Neural crest cell (in vitro differentiated cells): ENCODE results near the gene ZNF683. TPM values are rescaled to one million over a fixed set of nuclear protein-coding genes. Genes with fewer than 3 reads are reported as not detected.
"Not testable (repeated sequence)": the region's sequence is repeated elsewhere in the genome, so short reads cannot be mapped to it uniquely, and the experiment has no call there.

ENCODE experiments used
- DNase-seq: peaks from one replicate; pipeline ENCODE4 v3.0.0; 2021; ENCODE audit warnings: low read depth, mixed read lengths, low spot score
- H3K27ac Mint-ChIP-seq: one replicate; pipeline ENCODE4 v1.8.0; 2021; ENCODE audit warnings: mild to moderate bottlenecking, mixed read lengths; ENCODE audit not compliant: unreplicated experiment
- H3K27me3 Mint-ChIP-seq: 2 replicates; pipeline ENCODE4 v1.8.0; 2021; ENCODE audit warnings: low read depth, mild to moderate bottlenecking, mixed read lengths
- H3K36me3 Mint-ChIP-seq: 2 replicates; pipeline ENCODE4 v1.8.0; 2021; ENCODE audit warnings: low read depth, mild to moderate bottlenecking, mixed read lengths
- H3K4me1 Mint-ChIP-seq: 2 replicates; pipeline ENCODE4 v1.8.0; 2021; ENCODE audit warnings: mixed read lengths
- H3K4me3 Mint-ChIP-seq: one replicate; pipeline ENCODE4 v1.8.0; 2021; ENCODE audit warnings: mild to moderate bottlenecking, mixed read lengths
- H3K9me3 Mint-ChIP-seq: 2 replicates; pipeline ENCODE4 v1.8.0; 2021; ENCODE audit warnings: mixed read lengths
- CTCF ChIP-seq: fragments of 200-600 bp; sonication (generic); conservative IDR thresholded peaks from 2 replicates; pipeline ENCODE4 v1.5.0; 2021; ENCODE audit warnings: antibody characterized with exemption, mild to moderate bottlenecking
- total RNA-seq: library from RNA; stranded (reverse); gene quantifications from 2 replicates; pipeline ENCODE4 v1.2.1, GENCODE V29; 2021

ZNF683 gene
- total RNA-seq, 1 donor from 2014 or later, result not detected

DNA sequence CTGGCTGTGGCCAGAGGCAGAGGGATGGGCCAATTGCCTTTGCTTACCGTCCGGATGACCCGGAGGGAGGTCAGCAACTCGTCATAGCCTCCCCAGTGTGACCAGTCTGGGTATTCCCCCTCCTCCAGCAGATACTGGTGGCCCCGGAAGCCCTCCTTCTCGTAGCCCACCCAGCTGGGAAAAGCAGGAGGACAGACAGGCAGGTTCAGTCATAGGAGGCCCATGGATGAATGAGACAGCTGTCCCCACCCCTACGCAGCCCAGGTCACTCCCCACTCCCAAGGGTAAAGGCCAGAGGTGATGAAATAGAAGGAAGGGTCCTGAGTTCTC is 35.4 kb downstream of the ZNF683 start:
- H3K27ac Mint-ChIP-seq, result no peak overlapping the region
- H3K4me3 Mint-ChIP-seq, result no peak overlapping the region

GRCh38 chr1:26336477-26337205 is 35.9 kb downstream of the ZNF683 start:
- Mint-ChIP-seq H3K4me3 (peak overlapping the region; percentile 65), H3K9me3 (no peaks in the 10 kb centered on the region), H3K27ac (no peak overlapping the region), H3K27me3 (peaks cover 16% of the 10 kb centered on the region), H3K36me3 (no peaks in the 10 kb centered on the region), H3K4me1 (peaks cover 21% of the 10 kb centered on the region)
- peak; percentile 42 for DNase-seq
- no peak for TF ChIP-seq CTCF

More for the DNA sequence above, 35.4 kb downstream of the ZNF683 start:
- no peaks in the 10 kb centered on the region for H3K9me3 Mint-ChIP-seq
- H3K4me1 Mint-ChIP-seq, result peaks cover 24% of the 10 kb centered on the region
- DNase-seq, result no peak
- H3K27me3 Mint-ChIP-seq, result peaks cover 16% of the 10 kb centered on the region
- H3K36me3 Mint-ChIP-seq, result no peaks in the 10 kb centered on the region
- TF ChIP-seq CTCF, result no peak

DNA sequence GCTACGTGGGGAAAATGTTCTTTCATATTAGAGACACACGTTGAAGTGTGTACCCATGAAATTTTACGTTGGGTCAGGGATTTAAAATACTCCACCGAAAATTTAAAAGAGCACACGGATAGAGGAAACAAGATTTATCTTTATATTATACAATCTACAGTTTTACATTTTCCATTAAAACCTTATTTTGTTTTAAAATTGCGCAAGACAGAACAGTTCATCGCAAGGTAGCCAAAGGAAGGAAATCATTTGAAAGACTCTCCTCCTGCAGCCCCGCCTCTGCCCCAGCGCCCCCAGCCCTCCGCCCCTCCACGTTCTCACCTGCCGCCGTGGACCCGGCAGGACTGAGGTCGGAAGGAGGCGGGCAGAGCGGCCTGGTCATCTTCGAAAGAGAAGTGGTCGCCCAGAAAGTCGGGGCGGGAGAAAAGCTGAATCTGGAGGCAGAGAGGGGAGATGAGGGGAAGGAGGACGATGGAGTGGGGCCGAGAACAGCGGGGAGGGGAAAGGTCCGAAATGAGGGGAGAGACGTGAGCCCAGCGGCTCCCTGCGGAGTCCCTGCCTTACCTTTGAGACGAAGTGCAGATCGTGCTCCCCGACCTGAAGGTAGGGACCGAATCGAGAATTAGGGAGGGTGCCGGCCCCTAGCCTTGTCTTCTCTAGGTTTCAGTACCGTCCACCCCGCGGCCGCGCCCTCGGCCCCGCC is 36.6 kb downstream of the ZNF683 start:
- Mint-ChIP-seq H3K27me3 (peaks cover 16% of the 10 kb centered on the region), H3K4me1 (peaks cover 21% of the 10 kb centered on the region), H3K9me3 (no peaks in the 10 kb centered on the region), H3K4me3 (peak overlapping the region; percentile 87), H3K27ac (no peak overlapping the region), H3K36me3 (no peaks in the 10 kb centered on the region)
- TF ChIP-seq CTCF, result no peak
- DNase-seq, result no peak

- peaks cover 16% of the 10 kb centered on the region for H3K27me3 Mint-ChIP-seq
- not testable (repeated sequence) for DNase-seq, H3K27ac Mint-ChIP-seq, H3K9me3 Mint-ChIP-seq, H3K36me3 Mint-ChIP-seq
- H3K4me1 Mint-ChIP-seq, result peaks cover 16% of the 10 kb centered on the region
- H3K4me3 Mint-ChIP-seq, result peak overlapping the region; percentile 53
Measured at GRCh38 chr1:26333312-26333711, 39.2 kb downstream of the ZNF683 start.

- no peaks in the 10 kb centered on the region for H3K36me3 Mint-ChIP-seq
- H3K27ac Mint-ChIP-seq, result no peak overlapping the region
Measured at GRCh38 chr1:26330276-26330675, 42.3 kb downstream of the ZNF683 start.

GRCh38 chr1:26329380-26329779 is 43.2 kb downstream of the ZNF683 start:
- not testable (repeated sequence) for DNase-seq, H3K36me3 Mint-ChIP-seq, H3K27ac Mint-ChIP-seq, H3K4me1 Mint-ChIP-seq, H3K9me3 Mint-ChIP-seq, H3K4me3 Mint-ChIP-seq, H3K27me3 Mint-ChIP-seq

More at GRCh38 chr1:26330276-26330675, 42.3 kb downstream of the ZNF683 start:
- no peak for TF ChIP-seq CTCF
- no peak for DNase-seq
- Mint-ChIP-seq H3K4me3 (no peak overlapping the region), H3K27me3 (peaks cover 7% of the 10 kb centered on the region), H3K9me3 (no peaks in the 10 kb centered on the region), H3K4me1 (peaks cover 4% of the 10 kb centered on the region)
